GM12878 (cell line): ENCODE data around the gene PCSK5. TPM values are rescaled to one million over a fixed set of nuclear protein-coding genes. Genes with fewer than 3 reads are reported as not detected.

ENCODE experiments used
- ATAC-seq: fragments of 200-7000 bp; cut with Tn5 transposase; 3 replicates; pipeline ENCODE4 v1.9.1; 2020; ENCODE audit warnings: mild to moderate bottlenecking, moderate library complexity
- BruUV-seq: library from RNA; stranded (reverse); fragments of 400-500 nt; replicated peaks from 2 replicates; lab custom pipeline; 2021; lab: Mats Ljungman, UMichigan
- CTCF ChIA-PET: fragments of 300-600 bp; sonication (Branson Sonifier 250); formaldehyde crosslinking; extraction: SDS; loops from one replicate; lab custom pipeline; 2021; ENCODE audit warnings: inconsistent platforms; lab: Yijun Ruan, JAX
- POLR2A ChIA-PET: fragments of 350-600 bp; formaldehyde crosslinking; extraction: SDS; loops from one replicate; lab custom pipeline; 2021; ENCODE audit warnings: inconsistent platforms; lab: Charles Lee
- RAD21 ChIA-PET: fragments of 300-600 bp; sonication (Branson Sonifier 250); formaldehyde crosslinking; loops from one replicate; lab custom pipeline; 2023; ENCODE audit warnings: antibody characterized with exemption; ENCODE audit not compliant: unreplicated experiment; lab: Charles Lee
- SMC1A ChIA-PET: fragments of 300-600 bp; sonication (Branson Sonifier 250); formaldehyde crosslinking; loops from one replicate; lab custom pipeline; 2023; ENCODE audit not compliant: unreplicated experiment, uncharacterized antibody; lab: Charles Lee
- DNase-seq: peaks from one replicate; pipeline ENCODE4 v3.0.0-alpha.2; 2011; ENCODE audit warnings: low read depth, low spot score
- FAIRE-seq: peaks from 3 replicates; lab custom pipeline; 2011; peaks lifted over from hg19 to GRCh38; lab: Jason Lieb, UNC
- H2AFZ ChIP-seq: 2 replicates; pipeline ENCODE4 v1.6.0; 2011; ENCODE audit warnings: low read depth, low read length, control low read depth; ENCODE audit not compliant: control insufficient read depth
- H3K27ac ChIP-seq: 2 replicates; pipeline ENCODE4 v1.5.1; 2011; ENCODE audit warnings: control low read depth; ENCODE audit not compliant: control insufficient read depth, insufficient read depth
- H3K27me3 ChIP-seq, 2 experiments: replicated peaks in 1 of 2; 2 replicates each; pipeline versions ENCODE4 v1.6.0 to v1.6.1; 2011; ENCODE audit warnings: low read length in 1 of 2; ENCODE audit not compliant: control insufficient read depth in 2 of 2, insufficient read depth in 2 of 2
- H3K36me3 ChIP-seq, 2 experiments: 2 replicates each; pipeline ENCODE4 v1.5.1; 2011; ENCODE audit warnings: low read length in 1 of 2; ENCODE audit not compliant: control insufficient read depth in 2 of 2, insufficient read depth in 2 of 2
- H3K4me1 ChIP-seq: 2 replicates; pipeline ENCODE4 v1.6.1; 2011; ENCODE audit warnings: mild to moderate bottlenecking, low read length, moderate library complexity, mixed read lengths; ENCODE audit not compliant: control insufficient read depth, insufficient read depth
- H3K4me2 ChIP-seq: 2 replicates; pipeline ENCODE4 v1.6.0; 2011; ENCODE audit warnings: control low read depth; ENCODE audit not compliant: control insufficient read depth, insufficient read depth
- H3K4me3 ChIP-seq: fragments of 200-600 bp; sonication (generic); 2 replicates; pipeline ENCODE4 v1.5.1; 2016
- H3K79me2 ChIP-seq: 2 replicates; pipeline ENCODE4 v1.6.0; 2011; ENCODE audit warnings: low read length; ENCODE audit not compliant: control insufficient read depth, insufficient read depth
- H3K9ac ChIP-seq: 2 replicates; pipeline ENCODE4 v1.8.0; 2011; ENCODE audit warnings: low read length, control low read depth, mixed read lengths; ENCODE audit not compliant: control insufficient read depth, insufficient read depth
- H3K9me3 ChIP-seq: replicated peaks from 3 replicates; pipeline ENCODE4 v1.5.1; 2011; ENCODE audit warnings: mild to moderate bottlenecking, low read length; ENCODE audit not compliant: control insufficient read depth, insufficient read depth
- H4K20me1 ChIP-seq: 2 replicates; pipeline ENCODE4 v1.6.0; 2011; ENCODE audit not compliant: control insufficient read depth, insufficient read depth
- BCL3 ChIP-seq: IDR thresholded peaks from 2 replicates; pipeline ENCODE4 v1.6.1; 2011; ENCODE audit warnings: borderline replicate concordance, low read depth, mild to moderate bottlenecking, moderate library complexity, low read length; ENCODE audit not compliant: insufficient read depth, poor library complexity, severe bottlenecking
- BHLHE40 ChIP-seq, 2 experiments: fragments of 450-650 bp in 1 of 2; IDR thresholded peaks; 2 replicates each; pipeline ENCODE4 v1.6.1; 2011 to 2017; ENCODE audit warnings: low read depth in 2 of 2, borderline replicate concordance in 1 of 2, improper control_type of control experiment in 1 of 2, low read length in 1 of 2, mild to moderate bottlenecking in 1 of 2
- ELK1 ChIP-seq: IDR thresholded peaks from 2 replicates; pipeline ENCODE4 v1.6.1; 2012; ENCODE audit warnings: low read depth, low read length, improper control_type of control experiment
- EP300 ChIP-seq, 2 experiments: fragments of 150-350 bp in 1 of 2; IDR thresholded peaks; 2 replicates each; pipeline ENCODE4 v1.6.1; 2011 to 2012; ENCODE audit warnings: low read depth in 2 of 2, low read length in 2 of 2, borderline replicate concordance in 1 of 2, improper control_type of control experiment in 1 of 2, inconsistent platforms in 1 of 2; ENCODE audit not compliant: control insufficient read depth in 1 of 2
- ETV6 ChIP-seq, 2 experiments: fragments of 450-650 bp in 1 of 2; IDR thresholded peaks in 1 of 2; conservative IDR thresholded peaks in 1 of 2; 2 replicates each; pipeline ENCODE4 v1.6.1; 2014; ENCODE audit warnings: antibody characterized with exemption in 1 of 2, borderline replicate concordance in 1 of 2, low read depth in 1 of 2, mild to moderate bottlenecking in 1 of 2, moderate library complexity in 1 of 2
- FOXK2 ChIP-seq: fragments of 450-650 bp; IDR thresholded peaks from 2 replicates; pipeline ENCODE4 v1.6.1; 2017; ENCODE audit warnings: mild to moderate bottlenecking, moderate library complexity
- HCFC1 ChIP-seq: fragments of 150-350 bp; IDR thresholded peaks from 2 replicates; pipeline ENCODE4 v1.6.1; 2014; ENCODE audit warnings: low read length
- MEF2A ChIP-seq: IDR thresholded peaks from 2 replicates; pipeline ENCODE4 v1.6.1; 2011; ENCODE audit warnings: low read depth, mild to moderate bottlenecking, low read length, moderate library complexity; ENCODE audit not compliant: insufficient read depth
- MYB ChIP-seq: fragments of 150-350 bp; IDR thresholded peaks from 2 replicates; pipeline ENCODE4 v1.6.1; 2014; ENCODE audit warnings: mild to moderate bottlenecking, low read depth, low read length, borderline replicate concordance
- POLR2AphosphoS2 ChIP-seq: IDR thresholded peaks from 2 replicates; pipeline ENCODE4 v1.6.1; 2011; ENCODE audit warnings: low read depth, mild to moderate bottlenecking, low read length, improper control_type of control experiment, moderate library complexity
- RB1 ChIP-seq: fragments of 450-650 bp; formaldehyde crosslinking; IDR thresholded peaks from 2 replicates; pipeline ENCODE4 v1.6.1; 2017; ENCODE audit warnings: mild to moderate bottlenecking, borderline replicate concordance
- SPI1 ChIP-seq: IDR thresholded peaks from 2 replicates; pipeline ENCODE4 v1.6.1; 2011; ENCODE audit warnings: low read depth, mild to moderate bottlenecking, low read length, moderate library complexity, borderline replicate concordance; ENCODE audit not compliant: insufficient read depth
- TCF7 ChIP-seq: IDR thresholded peaks from 2 replicates; pipeline ENCODE4 v1.6.1; 2014; ENCODE audit warnings: antibody characterized with exemption, borderline replicate concordance
- USF1 ChIP-seq: IDR thresholded peaks from 2 replicates; pipeline ENCODE4 v1.6.1; 2011; ENCODE audit warnings: borderline replicate concordance, low read depth, mild to moderate bottlenecking, moderate library complexity, mixed read lengths, low read length; ENCODE audit not compliant: insufficient read depth; ENCODE audit errors: extremely low read length
- ZBED1 ChIP-seq: IDR thresholded peaks from 2 replicates; pipeline ENCODE4 v1.6.1; 2016; ENCODE audit warnings: borderline replicate concordance
- WGBS: methylation state at CpG from one replicate; pipeline ENCODE4 v1.1.6; 2016; ENCODE audit warnings: low lambda C conversion rate; ENCODE audit not compliant: insufficient replicate concordance, insufficient coverage; ENCODE audit errors: missing lambda C conversion rate; 5-methylcytosine and 5-hydroxymethylcytosine counted together
- in situ Hi-C: fragments of 300-500 bp; cut with MboI; formaldehyde crosslinking; loops from 9 replicates; pipeline ENCODE4 v1.14.3; 2018; ENCODE audit warnings: mixed read lengths
- intact Hi-C: fragments of 100-400 bp; cut with micrococcal nuclease; formaldehyde crosslinking; loops from one replicate; pipeline ENCODE4 v1.14.2; 2022; ENCODE audit not compliant: unreplicated experiment
- polyA plus RNA-seq, 11 experiments: library from polyadenylated mRNA; depleted of rRNA in 4 of 11; unstranded in 6 of 11; stranded (reverse) in 5 of 11; fragments of >200 nt; fragmentation: Nextera tagmentation in 4 of 11; fragmentation: Illumina TruSeq in 1 of 11; extraction: Ambion mirVana in 4 of 11; extraction: Trizol in 1 of 11; gene quantifications; 1 replicate in 1 of 11; 2 replicates in 10 of 11; pipeline versions ENCODE4 v1.2.1 to v1.2.3, GENCODE V29; 2011 to 2016; ENCODE audit warnings: inconsistent platforms in 2 of 11, missing spikeins in 2 of 11, low read depth in 1 of 11
- total RNA-seq, 4 experiments: library from RNA; depleted of rRNA in 3 of 4; stranded (reverse); fragments of >200 nt in 3 of 4; fragmentation: Illumina TruSeq in 1 of 4; extraction: Trizol in 1 of 4; gene quantifications; 2 replicates each; pipeline versions ENCODE4 v1.2.1 to v1.2.3, GENCODE V29; 2013 to 2021

PCSK5 gene
- total and polyA plus RNA-seq, 10 of the 15 experiments (the other 5 are each of a cell fraction or from before 2014, with no cell fraction given) = 0.01 to 0.13 (median 0.04) TPM; not detected in 3

GRCh38 chr9:76358628-76359280 lies 468.3 kb downstream of the PCSK5 start (continued):
- TF ChIP-seq MYB (no peak), EP300 (IDR thresholded peaks at IDR 0.05; ENCODE audit: borderline replicate concordance in 1 of 2, control insufficient read depth in 1 of 2, low read depth in 2 of 2, low read length in 2 of 2) (no peak), BCL3 (no peak), SPI1 (no peak)

- Histone ChIP-seq H3K4me3 (no peak overlapping the region), H3K79me2 (no peaks in the 10 kb centered on the region), H3K9ac (no peak overlapping the region), H3K27ac (no peak overlapping the region), H4K20me1 (no peaks in the 10 kb centered on the region), H3K36me3 (no peaks in the 10 kb centered on the region), H3K4me2 (no peak overlapping the region), H3K4me1 (no peaks in the 10 kb centered on the region), H3K27me3 (peaks cover 0 to 4% of the 10 kb centered on the region in 2 experiments; a peak in 1 of 4 replicates), H3K9me3 (no peaks in the 10 kb centered on the region), H2AFZ (no peak overlapping the region)
- intact Hi-C loops (no loop called here), in situ Hi-C loops (no loop called here)
- CTCF ChIA-PET = interaction anchor here (1.3 kb wide), 1 partner anchor 13 kb away, joined by 3 read pairs; no protein-coding TSS in a partner anchor
- ATAC-seq = no peak
- no peak for FAIRE-seq
- RAD21 ChIA-PET = interaction anchor here (0.6 kb wide), 1 partner anchor 1681 kb away, joined by 3 read pairs; no protein-coding TSS in a partner anchor
- POLR2A ChIA-PET = no interaction called here
- 40% methylated on average over 4 of the region's 4 CpGs for WGBS
- SMC1A ChIA-PET = no interaction called here
- DNase-seq = no peak
- BruUV-seq = no TSS peak
- TF ChIP-seq EP300 (IDR thresholded peaks at IDR 0.05; ENCODE audit: borderline replicate concordance in 1 of 2, control insufficient read depth in 1 of 2, low read depth in 2 of 2, low read length in 2 of 2) (no peak), BCL3 (no peak), HCFC1 (no peak), ELK1 (no peak), MYB (no peak), ETV6 (conservative IDR thresholded peaks at IDR 0.05 in 1 of 2, IDR thresholded peaks at IDR 0.05 in 1 of 2; ENCODE audit: borderline replicate concordance in 1 of 2, low read depth in 1 of 2) (no peak), BHLHE40 (IDR thresholded peaks at IDR 0.05; ENCODE audit: borderline replicate concordance in 1 of 2, low read depth in 2 of 2, low read length in 1 of 2) (no peak), FOXK2 (no peak), USF1 (no peak), MEF2A (no peak), ZBED1 (no peak), TCF7 (no peak), RB1 (no peak), POLR2AphosphoS2 (no peak)
These were observed 468.9 kb downstream of the PCSK5 start for GRCh38 chr9:76359365-76359764.
